ENCODE measurements around the gene TWSG1. TPM values are rescaled to one million over a fixed set of nuclear protein-coding genes. Genes with fewer than 3 reads are reported as not detected.
A peak's percentile ranks its signal among the peaks of the same experiment; 100 is the strongest.

Gene TWSG1
- total RNA-seq, 1 experiment from 2014 or later: 19.3 TPM

GRCh38 chr18:9434122-9434701, 99.6 kb downstream of the TWSG1 start:
- CTCF ChIA-PET: no interaction called here
- peak; percentile 75 for ATAC-seq

DNA sequence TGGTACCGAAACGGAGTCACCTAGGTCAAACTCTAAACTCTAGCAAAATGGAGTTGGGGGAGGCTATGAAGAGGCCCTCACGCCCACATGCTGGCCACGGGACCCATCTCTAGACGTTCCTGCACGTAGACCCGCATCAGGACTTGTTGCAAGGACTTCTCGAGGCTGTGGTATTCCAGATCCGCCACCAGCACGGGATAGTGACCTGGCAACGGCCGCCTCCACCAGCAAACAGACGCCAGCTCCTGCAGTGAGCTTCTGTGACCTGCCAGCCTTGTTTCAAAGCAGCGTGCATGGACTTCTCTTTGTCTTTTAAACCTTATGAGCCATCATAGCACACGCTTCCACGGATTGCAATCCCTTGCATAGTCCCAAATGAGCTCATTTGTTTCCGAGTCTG, 100.5 kb downstream of the TWSG1 start:
- TF ChIP-seq ATF2 (CRISPR knock-in tag; IDR thresholded peaks at IDR 0.05; ENCODE audit: borderline replicate concordance, low read depth): no peak
- no peak for TF ChIP-seq GABPB1 (CRISPR knock-in tag; IDR thresholded peaks at IDR 0.05)
- TF ChIP-seq ZNF671 (CRISPR knock-in tag; IDR thresholded peaks at IDR 0.05): no peak
- no peak for DNase-seq (ENCODE audit: low spot score)
- H3K4me3 Mint-ChIP-seq: no peak overlapping the region
- no peak for ATAC-seq
- H3K27ac Mint-ChIP-seq: no peak overlapping the region
- peaks cover 14% of the 10 kb centered on the region for H3K9me3 Mint-ChIP-seq
- H3K36me3 Mint-ChIP-seq: peaks cover 8% of the 10 kb centered on the region
- peaks cover 21% of the 10 kb centered on the region for H3K4me1 Mint-ChIP-seq
- ChIA-PET POLR2A (interaction anchor here (0.9 kb wide), 1 partner anchor 40 kb away, joined by 3 read pairs; the partner anchor contains the start of gene RALBP1), CTCF (no interaction called here)
- no peaks in the 10 kb centered on the region for H3K27me3 Mint-ChIP-seq (ENCODE audit: low read depth)

More at GRCh38 chr18:9434122-9434701, 99.6 kb downstream of the TWSG1 start:
- Mint-ChIP-seq H3K9me3 (peaks cover 14% of the 10 kb centered on the region), H3K4me3 (no peak overlapping the region), H3K27me3 (ENCODE audit: low read depth) (no peaks in the 10 kb centered on the region), H3K4me1 (peaks cover 21% of the 10 kb centered on the region), H3K27ac (no peak overlapping the region), H3K36me3 (peaks cover 8% of the 10 kb centered on the region)
- DNase-seq (ENCODE audit: low spot score): peak; percentile 24
- POLR2A ChIA-PET: interaction anchor here (0.6 to 0.9 kb wide), 2 partner anchors 31 to 41 kb away, joined by 3 read pairs; partner anchors contain the start of gene RALBP1
- TF ChIP-seq GRHL2 (CRISPR knock-in tag; IDR thresholded peaks at IDR 0.05; ENCODE audit: insufficient replicate concordance, severe bottlenecking) (no peak), ZNF423 (CRISPR knock-in tag; IDR thresholded peaks at IDR 0.05) (no peak)
- TF ChIP-seq, protein P1, sequence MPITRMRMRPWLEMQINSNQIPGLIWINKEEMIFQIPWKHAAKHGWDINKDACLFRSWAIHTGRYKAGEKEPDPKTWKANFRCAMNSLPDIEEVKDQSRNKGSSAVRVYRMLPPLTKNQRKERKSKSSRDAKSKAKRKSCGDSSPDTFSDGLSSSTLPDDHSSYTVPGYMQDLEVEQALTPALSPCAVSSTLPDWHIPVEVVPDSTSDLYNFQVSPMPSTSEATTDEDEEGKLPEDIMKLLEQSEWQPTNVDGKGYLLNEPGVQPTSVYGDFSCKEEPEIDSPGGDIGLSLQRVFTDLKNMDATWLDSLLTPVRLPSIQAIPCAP (CRISPR knock-in tag; IDR thresholded peaks at IDR 0.05): no peak

GRCh38 chr18:9436206-9436929, 101.8 kb downstream of the TWSG1 start:
- CTCF ChIA-PET: interaction anchor here (1.0 kb wide), 1 partner anchor 139 kb away, joined by 4 read pairs; no protein-coding TSS in a partner anchor
- TF ChIP-seq SMAD4 (CRISPR knock-in tag; IDR thresholded peaks at IDR 0.05) (no peak), SOX15 (CRISPR knock-in tag; IDR thresholded peaks at IDR 0.05) (no peak), ATF1 (CRISPR knock-in tag; IDR thresholded peaks at IDR 0.05) (no peak), ZNF219 (CRISPR knock-in tag; IDR thresholded peaks at IDR 0.05; ENCODE audit: borderline replicate concordance) (no peak), ZNF396 (CRISPR knock-in tag; IDR thresholded peaks at IDR 0.05; ENCODE audit: borderline replicate concordance) (no peak), ZNF232 (CRISPR knock-in tag; IDR thresholded peaks at IDR 0.05) (no peak), NFYB (CRISPR knock-in tag; conservative IDR thresholded peaks at IDR 0.05; ENCODE audit: low read depth) (no peak), ZNF671 (CRISPR knock-in tag; IDR thresholded peaks at IDR 0.05) (no peak), FOXK1 (CRISPR knock-in tag; IDR thresholded peaks at IDR 0.05) (no peak), ERG (CRISPR knock-in tag; IDR thresholded peaks at IDR 0.05) (no peak), CREB1 (CRISPR knock-in tag; IDR thresholded peaks at IDR 0.05) (no peak), IRF2 (CRISPR knock-in tag; IDR thresholded peaks at IDR 0.05; ENCODE audit: borderline replicate concordance, low read depth) (no peak), ZNF317 (CRISPR knock-in tag; IDR thresholded peaks at IDR 0.05; ENCODE audit: borderline replicate concordance, low read depth) (no peak)
- peak overlapping the region; percentile 74; the same call in 1 of the 2 replicates for H3K27ac Mint-ChIP-seq

More at GRCh38 chr18:9436206-9436929, 101.8 kb downstream of the TWSG1 start:
- H3K4me1 Mint-ChIP-seq: peaks cover 21% of the 10 kb centered on the region
- H3K4me3 Mint-ChIP-seq: no peak overlapping the region
- H3K9me3 Mint-ChIP-seq: peaks cover 6% of the 10 kb centered on the region
- H3K27me3 Mint-ChIP-seq (ENCODE audit: low read depth): no peaks in the 10 kb centered on the region
- DNase-seq (ENCODE audit: low spot score) (no peak), ATAC-seq (no peak)
- POLR2A ChIA-PET: interaction anchor here (0.7 kb wide), 1 partner anchor 671 kb away, joined by 3 read pairs; no protein-coding TSS in a partner anchor
- no peaks in the 10 kb centered on the region; the same call in 1 of the 2 replicates for H3K36me3 Mint-ChIP-seq
